AG09309 (cell line): Measurements from ENCODE around the gene PLSCR2.

Source experiments
- DNase-seq: peaks from one replicate; pipeline ENCODE4 v3.0.0-alpha.2; 2010; ENCODE audit warnings: low read depth
- H3K4me3 ChIP-seq: 2 replicates; pipeline ENCODE4 v1.5.1; 2011; ENCODE audit warnings: mild to moderate bottlenecking, low read depth, low read length, moderate library complexity; ENCODE audit not compliant: control insufficient read depth
- TF ChIP-seq, protein P1 (sequence below): IDR thresholded peaks from 2 replicates; pipeline ENCODE4 v1.5.1; 2011; ENCODE audit warnings: mild to moderate bottlenecking, low read depth, low read length, inconsistent platforms; ENCODE audit not compliant: insufficient read depth, control insufficient read depth; ENCODE audit errors: missing control alignments

The PLSCR2 gene

DNA sequence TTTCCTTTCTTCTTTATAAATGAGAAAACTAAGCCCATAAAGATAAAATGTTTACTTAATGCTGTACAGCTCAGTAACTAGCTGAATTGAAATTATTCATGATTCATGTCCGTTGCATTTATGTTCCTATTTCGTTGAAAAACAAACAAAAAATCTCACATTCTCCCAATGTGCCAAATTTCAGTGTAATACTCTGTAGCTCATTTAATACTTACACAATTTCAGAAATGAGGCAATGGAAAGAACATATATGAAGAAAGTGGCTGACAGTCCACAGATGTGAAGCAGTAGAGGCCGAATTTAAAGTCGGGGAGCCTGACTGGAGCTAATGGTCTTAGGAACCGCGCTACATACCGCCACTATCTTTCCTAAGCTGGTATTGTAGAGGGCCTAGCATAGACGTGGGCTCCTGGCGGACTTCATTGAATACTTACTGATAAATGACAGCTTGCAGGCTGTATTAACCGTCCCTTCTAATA is 651 bp downstream of the PLSCR2 start:
- no peak for DNase-seq
- H3K4me3 ChIP-seq, result no peak overlapping the region
- TF ChIP-seq, protein P1, sequence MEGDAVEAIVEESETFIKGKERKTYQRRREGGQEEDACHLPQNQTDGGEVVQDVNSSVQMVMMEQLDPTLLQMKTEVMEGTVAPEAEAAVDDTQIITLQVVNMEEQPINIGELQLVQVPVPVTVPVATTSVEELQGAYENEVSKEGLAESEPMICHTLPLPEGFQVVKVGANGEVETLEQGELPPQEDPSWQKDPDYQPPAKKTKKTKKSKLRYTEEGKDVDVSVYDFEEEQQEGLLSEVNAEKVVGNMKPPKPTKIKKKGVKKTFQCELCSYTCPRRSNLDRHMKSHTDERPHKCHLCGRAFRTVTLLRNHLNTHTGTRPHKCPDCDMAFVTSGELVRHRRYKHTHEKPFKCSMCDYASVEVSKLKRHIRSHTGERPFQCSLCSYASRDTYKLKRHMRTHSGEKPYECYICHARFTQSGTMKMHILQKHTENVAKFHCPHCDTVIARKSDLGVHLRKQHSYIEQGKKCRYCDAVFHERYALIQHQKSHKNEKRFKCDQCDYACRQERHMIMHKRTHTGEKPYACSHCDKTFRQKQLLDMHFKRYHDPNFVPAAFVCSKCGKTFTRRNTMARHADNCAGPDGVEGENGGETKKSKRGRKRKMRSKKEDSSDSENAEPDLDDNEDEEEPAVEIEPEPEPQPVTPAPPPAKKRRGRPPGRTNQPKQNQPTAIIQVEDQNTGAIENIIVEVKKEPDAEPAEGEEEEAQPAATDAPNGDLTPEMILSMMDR, result no peak

DNA sequence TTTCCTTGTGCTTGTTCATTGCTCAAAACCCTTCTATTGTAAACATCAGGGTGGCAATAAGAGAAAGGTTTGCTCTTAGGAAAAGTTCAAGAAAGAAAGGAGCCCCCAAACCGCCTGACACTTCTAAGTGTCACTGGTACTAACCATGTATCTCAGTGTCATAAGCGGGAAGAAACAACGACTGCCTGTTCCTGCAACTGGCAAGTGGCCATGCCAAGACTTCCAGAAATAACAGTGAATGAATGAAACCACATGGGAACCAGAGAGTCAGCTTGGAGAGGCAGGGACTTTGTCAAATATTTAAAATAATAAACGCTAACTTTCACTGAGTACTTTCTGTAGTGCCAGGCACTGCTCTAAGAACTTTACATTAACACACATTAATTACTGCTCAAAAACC is 1.1 kb downstream of the PLSCR2 start:
- no peak for DNase-seq
- TF ChIP-seq, protein P1, result no peak
- H3K4me3 ChIP-seq, result no peak overlapping the region

DNA sequence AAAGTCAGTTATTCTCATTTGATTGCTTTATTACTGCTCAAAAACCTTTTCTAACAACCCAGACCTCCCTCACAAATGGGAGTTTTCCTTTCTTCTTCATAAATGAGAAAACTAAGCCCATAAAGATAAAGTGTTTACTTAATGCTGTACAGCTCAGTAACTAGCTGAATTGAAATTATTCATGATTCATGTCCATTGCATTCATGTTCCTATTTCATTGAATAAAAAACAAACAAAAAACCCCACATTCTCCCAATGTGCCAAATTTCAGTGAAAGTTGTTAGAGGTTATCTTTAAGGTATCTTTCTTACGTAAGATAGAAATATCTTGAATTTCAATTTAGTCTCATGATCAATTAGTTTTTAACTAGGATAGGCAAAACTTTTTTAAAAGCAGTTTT is 2.8 kb downstream of the PLSCR2 start:
- no peak for DNase-seq

DNA sequence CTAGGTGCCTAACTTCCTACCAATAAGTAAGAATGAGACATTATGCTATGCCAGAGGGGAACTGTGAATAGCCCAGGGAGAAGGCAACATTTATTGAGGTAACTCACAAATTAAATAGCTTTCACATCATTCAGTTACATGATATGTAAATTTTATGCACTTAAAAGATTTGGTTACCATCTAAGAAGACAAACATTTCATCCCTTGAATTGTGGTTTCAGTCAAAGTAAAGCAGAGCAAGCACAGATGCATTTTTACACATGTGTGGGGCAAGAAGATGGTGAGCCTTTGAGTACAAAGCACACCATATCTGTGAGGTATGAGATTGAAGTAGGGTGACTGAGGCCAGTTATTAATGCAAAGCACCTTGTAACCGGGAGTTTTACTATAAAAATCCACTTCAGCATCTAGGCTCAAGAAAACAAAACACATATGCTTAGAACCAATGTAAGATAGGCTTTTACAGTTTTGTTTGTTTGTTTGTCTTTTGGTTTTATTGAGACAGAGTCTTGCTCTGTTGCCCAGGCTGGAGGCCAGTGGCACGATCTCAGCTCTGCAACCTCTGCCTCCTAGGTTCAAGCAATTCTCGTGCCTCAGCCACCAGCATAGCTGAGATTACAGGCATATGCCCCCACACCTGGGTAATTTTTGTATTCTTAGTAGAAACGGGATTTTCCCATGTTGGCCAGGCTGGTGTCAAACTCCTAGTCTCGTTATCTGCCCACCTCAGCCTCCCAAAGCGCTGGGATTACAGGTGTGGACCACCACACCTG is 3.5 kb downstream of the PLSCR2 start:
- no peak for DNase-seq
- TF ChIP-seq, protein P1, result no peak
- no peak overlapping the region for H3K4me3 ChIP-seq

More for the DNA sequence above, 2.8 kb downstream of the PLSCR2 start:
- TF ChIP-seq, protein P1, result no peak
- H3K4me3 ChIP-seq, result no peak overlapping the region

DNA sequence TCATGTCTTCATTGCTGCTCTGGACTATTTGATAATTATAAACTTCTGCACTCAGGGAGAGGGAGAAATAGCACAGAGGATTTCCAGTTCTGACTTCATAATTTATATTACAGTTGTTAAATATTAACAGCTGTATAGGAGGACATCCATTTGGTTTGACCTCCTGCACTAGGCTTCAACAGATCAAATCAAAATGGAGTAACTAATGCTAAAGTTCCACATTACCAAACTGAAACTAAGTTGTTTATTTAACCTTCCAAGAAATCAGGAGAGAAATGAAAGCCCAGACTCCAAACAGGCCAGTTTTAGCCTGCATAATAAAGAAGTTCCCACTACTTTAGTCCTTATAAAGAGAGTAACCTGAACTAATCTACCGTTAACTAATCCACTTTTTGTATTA is 4.6 kb downstream of the PLSCR2 start:
- DNase-seq, result no peak
- H3K4me3 ChIP-seq, result no peak overlapping the region
- TF ChIP-seq, protein P1, result no peak

DNA sequence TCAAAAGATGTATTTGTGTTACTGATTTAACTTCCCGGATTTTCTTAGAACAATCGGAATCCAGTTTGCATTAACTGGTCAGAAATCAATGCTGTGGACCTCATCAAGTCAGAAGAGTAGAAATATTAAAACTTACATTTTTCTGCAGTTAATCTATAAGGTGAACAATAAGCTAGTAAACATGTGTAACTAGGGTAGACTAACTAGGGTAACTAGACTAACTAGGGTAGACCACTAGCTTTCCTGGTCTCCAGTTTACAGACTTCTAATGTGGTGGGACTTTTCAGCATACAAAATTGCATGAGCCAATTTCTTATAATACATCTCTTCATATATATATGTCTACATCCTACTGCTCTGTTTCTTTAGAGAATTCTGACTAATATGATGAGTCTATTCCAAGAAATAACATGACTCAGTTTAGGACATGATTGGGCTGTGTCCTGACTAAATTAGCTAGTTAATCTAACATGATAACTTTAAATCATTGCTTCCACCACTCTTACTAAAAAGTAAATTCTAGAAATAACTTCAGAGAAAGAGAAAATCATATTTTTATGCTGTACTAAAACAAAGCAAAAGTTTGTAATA is 5.3 kb downstream of the PLSCR2 start:
- TF ChIP-seq, protein P1, result no peak
- DNase-seq, result no peak
- no peak overlapping the region for H3K4me3 ChIP-seq
